WERI-Rb-1 (cell line): ENCODE results near the gene HSPBAP1.
"Not testable (repeated sequence)": the region's sequence is repeated elsewhere in the genome, so short reads cannot be mapped to it uniquely, and the experiment has no call there.

Experiments used
- DNase-seq: peaks from one replicate; pipeline ENCODE4 v3.0.0-alpha.2; 2020
- H3K27ac ChIP-seq: fragments of 250-450 bp; sonication (Bioruptor Pico); 2 replicates; pipeline ENCODE4 v1.5.1; 2020; ENCODE audit warnings: mild to moderate bottlenecking, moderate library complexity
- H3K27me3 ChIP-seq: fragments of 250-450 bp; sonication (Bioruptor Pico); 2 replicates; pipeline ENCODE4 v1.5.1; 2021; ENCODE audit warnings: mild to moderate bottlenecking, low read depth, moderate library complexity; ENCODE audit not compliant: insufficient read depth, severe bottlenecking
- H3K36me3 ChIP-seq: fragments of 250-450 bp; sonication (Bioruptor Pico); 2 replicates; pipeline ENCODE4 v1.5.1; 2020; ENCODE audit warnings: mild to moderate bottlenecking, moderate library complexity
- H3K4me3 ChIP-seq: 2 replicates; pipeline ENCODE4 v1.5.1; 2011; ENCODE audit warnings: low read depth, mild to moderate bottlenecking, control low read depth, low read length
- H3K9me3 ChIP-seq: fragments of 250-450 bp; sonication (Bioruptor Pico); 2 replicates; pipeline ENCODE4 v1.5.1; 2021; ENCODE audit warnings: mild to moderate bottlenecking, moderate library complexity; ENCODE audit not compliant: severe bottlenecking
- TF ChIP-seq, protein P1 (sequence below): IDR thresholded peaks from 2 replicates; pipeline ENCODE4 v1.5.1; 2011; ENCODE audit warnings: low read depth, mild to moderate bottlenecking, control low read depth, inconsistent platforms, low read length

Gene HSPBAP1

GRCh38 chr3:122719273-122719921 is 74.2 kb downstream of the HSPBAP1 start:
- H3K27ac ChIP-seq: no peak overlapping the region
- TF ChIP-seq, protein P1, sequence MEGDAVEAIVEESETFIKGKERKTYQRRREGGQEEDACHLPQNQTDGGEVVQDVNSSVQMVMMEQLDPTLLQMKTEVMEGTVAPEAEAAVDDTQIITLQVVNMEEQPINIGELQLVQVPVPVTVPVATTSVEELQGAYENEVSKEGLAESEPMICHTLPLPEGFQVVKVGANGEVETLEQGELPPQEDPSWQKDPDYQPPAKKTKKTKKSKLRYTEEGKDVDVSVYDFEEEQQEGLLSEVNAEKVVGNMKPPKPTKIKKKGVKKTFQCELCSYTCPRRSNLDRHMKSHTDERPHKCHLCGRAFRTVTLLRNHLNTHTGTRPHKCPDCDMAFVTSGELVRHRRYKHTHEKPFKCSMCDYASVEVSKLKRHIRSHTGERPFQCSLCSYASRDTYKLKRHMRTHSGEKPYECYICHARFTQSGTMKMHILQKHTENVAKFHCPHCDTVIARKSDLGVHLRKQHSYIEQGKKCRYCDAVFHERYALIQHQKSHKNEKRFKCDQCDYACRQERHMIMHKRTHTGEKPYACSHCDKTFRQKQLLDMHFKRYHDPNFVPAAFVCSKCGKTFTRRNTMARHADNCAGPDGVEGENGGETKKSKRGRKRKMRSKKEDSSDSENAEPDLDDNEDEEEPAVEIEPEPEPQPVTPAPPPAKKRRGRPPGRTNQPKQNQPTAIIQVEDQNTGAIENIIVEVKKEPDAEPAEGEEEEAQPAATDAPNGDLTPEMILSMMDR: no peak
- no peaks in the 10 kb centered on the region for H3K9me3 ChIP-seq
- H3K27me3 ChIP-seq: no peaks in the 10 kb centered on the region
- no peaks in the 10 kb centered on the region for H3K36me3 ChIP-seq
- no peak overlapping the region for H3K4me3 ChIP-seq
- no peak for DNase-seq

- no peak for DNase-seq
- TF ChIP-seq, protein P1: no peak
- Histone ChIP-seq H3K9me3 (no peaks in the 10 kb centered on the region), H3K27ac (no peak overlapping the region), H3K27me3 (no peaks in the 10 kb centered on the region), H3K36me3 (no peaks in the 10 kb centered on the region), H3K4me3 (no peak overlapping the region)
Measured at GRCh38 chr3:122716667-122717066, 77.0 kb downstream of the HSPBAP1 start.

DNA sequence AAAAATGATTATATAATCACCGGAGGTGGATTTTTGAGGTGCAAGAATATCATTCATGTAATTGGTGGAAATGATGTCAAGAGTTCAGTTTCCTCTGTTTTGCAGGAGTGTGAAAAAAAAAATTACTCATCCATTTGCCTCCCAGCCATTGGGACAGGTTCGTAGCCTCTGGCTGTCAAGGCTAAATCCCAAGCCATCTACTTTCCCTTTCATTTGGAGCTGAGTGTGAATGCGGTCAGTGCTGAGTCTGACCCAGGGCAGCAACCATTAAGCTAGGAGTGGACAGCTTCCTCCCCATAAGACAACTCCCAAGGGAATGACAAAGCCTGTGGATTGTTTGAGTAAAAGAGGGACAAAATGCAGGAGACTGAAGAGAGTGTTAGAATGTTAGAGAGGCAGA is 79.4 kb downstream of the HSPBAP1 start:
- DNase-seq: no peak
- H3K9me3 ChIP-seq: no peaks in the 10 kb centered on the region
- TF ChIP-seq, protein P1: no peak

DNA sequence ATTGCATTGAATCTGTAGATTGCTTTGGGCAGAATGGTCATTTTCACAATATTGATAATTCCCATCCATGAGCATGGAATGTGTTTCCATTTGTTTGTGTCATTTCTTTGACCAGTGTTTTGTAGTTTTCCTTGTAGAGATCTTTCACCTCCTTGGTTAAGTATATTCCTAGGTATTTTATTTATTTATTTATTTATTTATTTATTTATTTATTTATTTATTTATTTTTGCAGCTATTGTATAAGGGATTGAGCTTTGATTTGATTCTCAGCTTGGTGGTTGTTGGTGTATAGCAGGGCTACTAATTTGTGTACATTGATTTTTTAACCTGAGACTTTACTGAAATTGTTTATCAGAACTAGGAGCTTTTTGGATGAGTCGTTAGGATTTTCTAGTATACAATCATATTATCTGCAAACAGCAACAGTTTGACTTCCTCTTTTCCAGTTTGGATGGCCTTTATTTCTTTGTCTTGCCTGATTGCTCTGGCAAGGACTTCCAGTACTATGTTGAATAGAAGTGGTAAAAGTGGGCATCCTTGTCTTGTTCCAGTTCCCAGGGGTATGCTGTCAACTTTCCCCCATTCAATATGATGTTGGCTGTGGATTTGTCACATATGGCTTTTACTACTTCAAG is 82.9 kb downstream of the HSPBAP1 start:
- H3K27me3 ChIP-seq, H3K9me3 ChIP-seq, H3K36me3 ChIP-seq, H3K27ac ChIP-seq, H3K4me3 ChIP-seq, DNase-seq: not testable (repeated sequence)

More for the DNA sequence above, 79.4 kb downstream of the HSPBAP1 start:
- Histone ChIP-seq H3K27ac (no peak overlapping the region), H3K4me3 (no peak overlapping the region), H3K36me3 (no peaks in the 10 kb centered on the region), H3K27me3 (no peaks in the 10 kb centered on the region)

GRCh38 chr3:122705379-122705778 is 88.3 kb downstream of the HSPBAP1 start:
- Histone ChIP-seq H3K4me3 (no peak overlapping the region), H3K27ac (no peak overlapping the region), H3K9me3 (no peaks in the 10 kb centered on the region), H3K27me3 (no peaks in the 10 kb centered on the region), H3K36me3 (no peaks in the 10 kb centered on the region)
- DNase-seq: no peak
- TF ChIP-seq, protein P1: no peak

DNA sequence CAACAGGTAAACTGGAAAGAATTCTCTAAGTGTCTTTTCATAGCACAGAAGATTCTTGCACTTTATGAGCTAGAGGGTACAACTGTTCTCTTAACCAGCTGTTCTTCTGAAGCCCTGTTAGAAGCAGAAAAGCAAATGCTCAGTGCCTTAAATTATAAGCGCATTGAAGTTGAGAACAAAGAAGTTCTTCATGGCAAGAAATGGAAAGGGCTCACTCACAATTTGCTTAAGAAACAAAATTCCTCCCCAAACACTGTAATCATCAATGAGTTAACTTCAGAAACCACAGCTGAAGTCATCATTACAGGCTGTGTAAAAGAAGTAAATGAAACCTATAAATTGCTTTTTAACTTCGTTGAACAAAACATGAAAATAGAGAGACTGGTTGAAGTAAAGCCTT is 93.4 kb downstream of the HSPBAP1 start:
- Histone ChIP-seq H3K36me3 (no peaks in the 10 kb centered on the region), H3K4me3 (no peak overlapping the region), H3K27ac (no peak overlapping the region), H3K9me3 (no peaks in the 10 kb centered on the region), H3K27me3 (no peaks in the 10 kb centered on the region)
- DNase-seq: no peak
- TF ChIP-seq, protein P1: no peak
